Lower lobe of right lung (tissue), 2 donors: ENCODE data around the gene NPM1. TPM values are rescaled to one million over a fixed set of nuclear protein-coding genes. Genes with fewer than 3 reads are reported as not detected.

ENCODE experiments used
- ATAC-seq, 2 donors: fragments of 200-7000 bp; cut with Tn5 transposase; one replicate each; pipeline ENCODE4 v1.9.1; 2020 to 2022; ENCODE audit warnings: mild to moderate bottlenecking in 2 of 2, moderate library complexity in 2 of 2
- DNase-seq: peaks from one replicate; pipeline ENCODE4 v3.0.0-alpha.2; 2020
- H3K27ac ChIP-seq: fragments of 200-600 bp; one replicate; pipeline ENCODE4 v1.8.0; 2022
- H3K27me3 ChIP-seq: fragments of 200-600 bp; one replicate; pipeline ENCODE4 v1.8.0; 2022; ENCODE audit warnings: low read depth
- H3K36me3 ChIP-seq: fragments of 200-600 bp; one replicate; pipeline ENCODE4 v1.8.0; 2022; ENCODE audit warnings: mild to moderate bottlenecking
- H3K4me1 ChIP-seq: fragments of 200-600 bp; one replicate; pipeline ENCODE4 v1.8.0; 2022
- H3K4me3 ChIP-seq: fragments of 200-600 bp; one replicate; pipeline ENCODE4 v1.8.0; 2022; ENCODE audit warnings: mild to moderate bottlenecking
- H3K9me3 ChIP-seq: fragments of 200-600 bp; one replicate; pipeline ENCODE4 v1.8.0; 2022
- intact Hi-C: fragments of 100-400 bp; cut with DNase I; formaldehyde crosslinking; loops from one replicate; pipeline ENCODE4 v1.11.0; 2022
- total RNA-seq: library from RNA; stranded (reverse); fragmentation: NEBNext Ultra II Directional; extraction: Animal tissue kit (Norgen Biotek cat#: 25700); gene quantifications from one replicate; pipeline ENCODE4 v1.2.1, GENCODE V29; 2021
- TF ChIP-seq, protein P1 (sequence below): fragments of 200-600 bp; IDR thresholded peaks from one replicate; pipeline ENCODE4 v1.8.0; 2022; ENCODE audit warnings: antibody characterized with exemption, mild to moderate bottlenecking
- donor health status: DM: no; HTN: yes; CAD: no; lungs with severe emphysema.

Gene NPM1
- total RNA-seq, 1 donor from 2014 or later = 684 TPM

GRCh38 chr5:171449426-171449825, 61.8 kb downstream of the NPM1 start:
- no peaks in the 10 kb centered on the region for H3K9me3 ChIP-seq
- intact Hi-C loops = no loop called here
- no peaks in the 10 kb centered on the region for H3K36me3 ChIP-seq
- TF ChIP-seq, protein P1, sequence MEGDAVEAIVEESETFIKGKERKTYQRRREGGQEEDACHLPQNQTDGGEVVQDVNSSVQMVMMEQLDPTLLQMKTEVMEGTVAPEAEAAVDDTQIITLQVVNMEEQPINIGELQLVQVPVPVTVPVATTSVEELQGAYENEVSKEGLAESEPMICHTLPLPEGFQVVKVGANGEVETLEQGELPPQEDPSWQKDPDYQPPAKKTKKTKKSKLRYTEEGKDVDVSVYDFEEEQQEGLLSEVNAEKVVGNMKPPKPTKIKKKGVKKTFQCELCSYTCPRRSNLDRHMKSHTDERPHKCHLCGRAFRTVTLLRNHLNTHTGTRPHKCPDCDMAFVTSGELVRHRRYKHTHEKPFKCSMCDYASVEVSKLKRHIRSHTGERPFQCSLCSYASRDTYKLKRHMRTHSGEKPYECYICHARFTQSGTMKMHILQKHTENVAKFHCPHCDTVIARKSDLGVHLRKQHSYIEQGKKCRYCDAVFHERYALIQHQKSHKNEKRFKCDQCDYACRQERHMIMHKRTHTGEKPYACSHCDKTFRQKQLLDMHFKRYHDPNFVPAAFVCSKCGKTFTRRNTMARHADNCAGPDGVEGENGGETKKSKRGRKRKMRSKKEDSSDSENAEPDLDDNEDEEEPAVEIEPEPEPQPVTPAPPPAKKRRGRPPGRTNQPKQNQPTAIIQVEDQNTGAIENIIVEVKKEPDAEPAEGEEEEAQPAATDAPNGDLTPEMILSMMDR = no peak
- H3K4me3 ChIP-seq = no peak overlapping the region
- H3K27ac ChIP-seq = no peak overlapping the region
- peaks cover 4% of the 10 kb centered on the region for H3K4me1 ChIP-seq
- ATAC-seq = no peak
- no peak for DNase-seq
- H3K27me3 ChIP-seq = peaks cover 8% of the 10 kb centered on the region

DNA sequence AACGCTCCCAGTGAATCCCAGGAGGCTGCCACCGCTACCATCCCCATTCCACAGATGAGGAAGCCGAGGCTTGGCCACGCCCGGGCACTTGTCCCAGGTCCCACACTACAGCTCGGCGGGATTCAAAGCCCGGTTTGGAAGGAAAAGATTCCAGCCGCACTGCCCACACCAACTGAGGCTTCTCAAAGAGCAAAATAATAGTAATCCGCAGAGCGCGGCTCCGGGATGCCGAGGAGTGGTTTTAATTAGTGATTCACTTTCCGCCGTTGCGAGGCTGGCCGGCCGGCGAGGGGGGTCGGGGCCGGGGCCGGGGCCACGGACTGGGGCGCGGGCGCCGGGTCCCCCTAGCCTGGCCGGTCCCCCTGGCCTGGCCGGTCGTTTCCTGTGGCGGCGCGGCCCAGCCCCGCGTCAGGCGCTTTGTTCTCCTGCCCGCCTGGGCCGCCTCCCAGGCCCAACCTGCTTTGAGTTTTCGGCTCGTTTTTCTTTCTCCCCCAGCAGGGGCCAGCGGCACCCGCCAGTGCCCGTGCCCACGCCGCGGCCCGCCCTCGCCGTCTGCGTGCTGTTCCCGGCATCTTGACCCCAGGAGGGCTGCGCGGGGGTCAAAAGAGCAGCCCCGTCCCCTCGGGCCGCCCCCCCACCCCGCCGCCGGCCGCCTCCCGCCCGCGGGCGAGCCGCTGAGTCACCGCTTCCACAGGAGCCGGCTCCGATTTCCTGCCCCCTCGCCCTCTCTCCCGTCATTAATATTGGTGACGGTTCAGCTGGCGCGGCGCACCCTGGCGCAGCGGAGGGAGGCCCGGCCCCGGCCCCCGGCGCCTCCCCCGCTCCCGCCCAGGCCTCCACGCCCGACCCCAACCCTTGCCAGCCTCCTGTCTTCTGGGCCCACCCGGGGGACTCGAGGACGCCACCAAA, 63.0 kb downstream of the NPM1 start:
- H3K36me3 ChIP-seq = no peaks in the 10 kb centered on the region
- intact Hi-C loops = no loop called here
- TF ChIP-seq, protein P1 = no peak
- peak overlapping the region; percentile 51 for H3K4me3 ChIP-seq
- DNase-seq (peak; percentile 57), ATAC-seq (peak; percentile 60 to 67)
- H3K4me1 ChIP-seq = peaks cover 4% of the 10 kb centered on the region
- H3K27me3 ChIP-seq = peaks cover 8% of the 10 kb centered on the region
- H3K9me3 ChIP-seq = no peaks in the 10 kb centered on the region
- H3K27ac ChIP-seq = peak overlapping the region; percentile 81

GRCh38 chr5:171451421-171451820, 63.8 kb downstream of the NPM1 start:
- Histone ChIP-seq H3K27me3 (peaks cover 8% of the 10 kb centered on the region), H3K27ac (peak overlapping the region; percentile 81), H3K9me3 (no peaks in the 10 kb centered on the region), H3K4me3 (peak overlapping the region; percentile 51), H3K4me1 (peaks cover 4% of the 10 kb centered on the region), H3K36me3 (no peaks in the 10 kb centered on the region)
- intact Hi-C loops = no loop called here
- ATAC-seq (peak in 1 of 2 donors; percentile 6), DNase-seq (no peak)
- TF ChIP-seq, protein P1 = no peak

GRCh38 chr5:171453056-171453725, 65.5 kb downstream of the NPM1 start:
- no peak overlapping the region for H3K27ac ChIP-seq
- peaks cover 4% of the 10 kb centered on the region for H3K4me1 ChIP-seq
- H3K27me3 ChIP-seq = peaks cover 8% of the 10 kb centered on the region
- DNase-seq = no peak
- intact Hi-C loops = no loop called here
- no peak overlapping the region for H3K4me3 ChIP-seq
- ATAC-seq = no peak
- H3K9me3 ChIP-seq = no peaks in the 10 kb centered on the region
- no peaks in the 10 kb centered on the region for H3K36me3 ChIP-seq
- TF ChIP-seq, protein P1 = no peak

DNA sequence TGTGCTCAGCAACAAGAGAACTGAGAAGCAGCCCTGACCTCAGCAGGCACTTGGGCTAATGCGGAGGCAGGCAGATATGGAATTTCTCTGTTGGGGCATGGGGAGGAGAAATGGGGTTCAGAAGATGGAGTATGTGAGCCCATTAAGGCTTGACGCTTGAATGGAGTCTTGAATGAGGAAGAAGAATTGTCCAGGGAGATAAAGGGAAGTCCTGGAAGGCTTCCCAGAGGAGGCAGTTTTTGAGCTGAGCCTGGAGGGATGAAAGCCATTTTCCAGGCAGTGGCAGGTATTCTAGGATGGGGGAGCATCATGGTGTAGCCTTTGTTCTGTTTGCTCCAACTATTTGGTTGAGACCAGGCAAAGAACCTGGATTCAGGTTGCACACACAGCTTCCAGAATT, 66.3 kb downstream of the NPM1 start:
- no peak for DNase-seq
- no peak for ATAC-seq
- H3K27me3 ChIP-seq = peaks cover 8% of the 10 kb centered on the region
- H3K9me3 ChIP-seq = no peaks in the 10 kb centered on the region
- peaks cover 4% of the 10 kb centered on the region for H3K4me1 ChIP-seq
- no peaks in the 10 kb centered on the region for H3K36me3 ChIP-seq
- H3K27ac ChIP-seq = no peak overlapping the region
- no peak overlapping the region for H3K4me3 ChIP-seq
- TF ChIP-seq, protein P1 = no peak
- intact Hi-C loops = no loop called here
